ENCODE data around the gene DCDC2C.

Gene DCDC2C

DNA sequence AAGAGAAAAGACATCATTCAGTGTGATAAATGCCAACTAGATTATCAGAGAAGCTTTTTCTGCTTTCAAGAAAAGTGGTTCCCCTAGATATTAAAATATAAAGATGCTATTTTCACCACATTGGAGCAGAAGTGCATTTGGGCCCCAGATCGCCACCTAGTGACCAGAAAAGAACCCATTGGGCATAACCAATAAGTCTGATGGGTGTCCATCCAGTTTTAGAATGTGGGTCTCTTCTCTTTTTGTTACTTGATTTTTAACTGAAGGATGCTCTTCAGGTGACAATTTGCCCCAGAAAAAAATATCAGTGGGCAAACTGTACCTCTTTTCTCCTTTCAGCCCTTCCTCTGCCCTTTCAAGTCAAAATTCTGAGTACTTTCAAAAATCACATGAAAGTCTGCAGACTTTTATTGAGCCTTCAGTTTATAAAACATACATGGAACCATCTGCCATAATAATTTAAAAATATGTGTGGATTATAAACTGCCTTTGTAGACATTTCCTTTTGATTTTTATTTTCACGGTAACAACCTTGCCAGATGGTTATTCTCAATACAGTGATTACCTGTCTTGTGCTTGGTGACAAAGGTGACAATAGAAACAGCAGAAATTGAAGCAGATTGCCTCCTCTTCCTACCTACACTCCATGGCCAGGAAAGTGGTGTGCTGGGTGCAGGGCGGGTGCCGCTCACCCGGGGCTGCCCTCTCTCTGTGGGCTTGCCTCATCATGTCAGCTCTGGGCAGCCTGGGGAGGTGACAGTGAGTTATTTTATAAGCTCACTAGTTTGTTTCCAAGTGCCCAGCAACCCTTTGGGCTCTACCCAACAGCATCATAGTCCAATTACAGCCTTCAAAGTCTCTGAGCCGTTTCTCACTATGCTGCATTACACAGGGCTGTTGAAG is 124.5 kb downstream of the DCDC2C start:
- DNase-seq (ENCODE audit: low spot score), result no peak

DNA sequence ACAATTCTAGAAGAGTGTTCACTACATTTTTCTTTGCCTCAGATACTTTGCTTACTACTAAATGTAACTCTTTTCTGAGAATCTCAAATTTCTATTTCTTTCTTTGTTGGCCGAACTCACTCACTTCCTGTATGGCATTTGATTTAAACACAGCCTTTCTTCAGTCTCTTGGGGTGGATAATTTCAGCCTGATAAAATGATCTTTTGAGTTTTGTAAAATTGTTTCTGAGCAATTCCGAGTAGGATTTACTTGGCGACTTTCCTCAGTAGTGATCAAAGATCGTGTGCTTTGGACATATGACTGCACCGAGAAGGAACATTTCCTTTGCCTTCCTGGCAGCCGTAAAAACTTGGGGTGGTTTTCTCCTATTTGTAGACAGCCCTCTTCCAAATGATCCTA is 127.4 kb downstream of the DCDC2C start:
- DNase-seq (ENCODE audit: low spot score), result no peak

DNA sequence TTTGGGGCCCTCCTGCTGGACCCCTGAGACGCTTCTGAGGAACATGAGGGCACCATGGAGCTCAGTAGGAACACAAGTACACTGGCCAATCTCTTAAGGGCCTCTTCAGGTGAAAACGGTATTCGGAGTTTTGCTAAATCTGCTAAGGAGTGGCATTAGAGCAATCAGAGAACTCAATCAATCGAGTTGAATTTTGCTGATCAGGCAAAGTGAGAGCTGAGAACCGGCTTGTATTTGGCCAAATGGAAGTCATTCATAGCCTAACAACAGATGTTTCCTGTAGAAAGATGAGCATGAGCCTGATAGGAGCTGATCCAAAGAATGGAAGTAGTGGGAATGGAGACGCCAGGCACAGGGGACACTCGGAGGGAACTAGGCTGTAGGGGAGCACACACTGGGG is 133.7 kb downstream of the DCDC2C start:
- no peak for DNase-seq (ENCODE audit: low spot score)

DNA sequence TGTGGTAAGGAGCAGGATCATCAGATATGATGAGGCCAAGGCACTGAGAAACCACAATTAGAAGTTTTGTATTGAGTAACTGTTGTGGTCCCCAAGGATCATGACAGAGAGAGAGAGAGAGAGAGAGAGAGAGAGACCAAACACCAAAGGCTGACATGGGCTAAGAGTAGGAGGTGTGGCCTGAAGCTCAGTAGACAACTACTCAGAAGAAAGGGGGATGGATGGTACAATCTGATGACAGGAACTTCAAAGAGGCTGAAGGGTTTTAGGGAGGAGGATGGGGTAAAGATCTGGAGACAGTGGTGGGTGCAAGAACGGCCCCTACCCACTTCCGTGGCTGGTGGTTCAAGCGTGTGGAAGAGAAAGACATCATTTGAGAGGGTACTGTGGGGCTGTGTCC is 135.0 kb downstream of the DCDC2C start:
- DNase-seq (ENCODE audit: low spot score), result no peak

DNA sequence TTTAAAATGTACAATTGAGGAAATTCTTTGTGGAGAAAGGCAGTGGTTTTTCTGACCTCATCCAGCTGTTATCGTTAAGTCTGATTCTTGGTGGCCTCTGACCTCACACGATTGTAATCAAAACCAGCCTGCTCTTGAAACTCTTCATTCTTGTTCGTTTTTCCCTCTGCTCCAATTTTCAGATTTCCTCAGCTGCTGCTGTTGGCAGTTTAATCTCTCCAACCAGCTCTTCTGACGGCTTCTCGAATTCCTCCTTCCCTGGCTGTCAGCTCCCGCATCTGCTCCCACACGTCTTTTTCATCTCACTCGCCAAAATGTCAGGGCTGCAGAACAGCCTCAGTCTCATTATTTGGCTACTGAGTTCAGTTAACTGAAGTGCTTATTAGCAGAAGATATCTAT is 136.1 kb downstream of the DCDC2C start:
- DNase-seq (ENCODE audit: low spot score), result no peak

DNA sequence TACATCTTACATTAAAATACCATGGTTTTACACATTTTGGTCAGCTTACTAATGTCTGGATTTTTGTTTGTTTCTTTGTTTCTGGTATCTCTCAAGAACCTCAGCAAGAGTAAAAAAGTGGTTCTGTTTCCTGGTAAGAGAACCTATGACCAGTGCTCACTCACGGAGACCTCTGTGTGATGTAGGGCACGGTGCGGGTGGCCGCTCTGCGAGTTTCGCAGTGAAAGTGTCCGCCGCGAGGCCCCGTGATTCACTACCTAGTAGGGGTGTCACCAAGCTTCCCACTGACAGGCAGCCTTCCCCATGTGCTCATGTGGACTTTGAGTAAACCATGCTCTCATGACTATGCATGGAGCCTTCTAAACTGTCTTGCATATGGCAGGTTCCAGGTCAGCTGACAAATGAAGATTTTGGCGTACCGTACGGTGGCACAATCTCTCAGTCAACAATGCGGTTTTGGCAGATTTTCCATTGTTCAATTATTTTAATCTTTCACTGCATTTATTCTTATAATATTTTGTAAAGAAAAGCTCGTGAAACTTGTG is 137.3 kb downstream of the DCDC2C start:
- no peak for DNase-seq (ENCODE audit: low spot score)

DNA sequence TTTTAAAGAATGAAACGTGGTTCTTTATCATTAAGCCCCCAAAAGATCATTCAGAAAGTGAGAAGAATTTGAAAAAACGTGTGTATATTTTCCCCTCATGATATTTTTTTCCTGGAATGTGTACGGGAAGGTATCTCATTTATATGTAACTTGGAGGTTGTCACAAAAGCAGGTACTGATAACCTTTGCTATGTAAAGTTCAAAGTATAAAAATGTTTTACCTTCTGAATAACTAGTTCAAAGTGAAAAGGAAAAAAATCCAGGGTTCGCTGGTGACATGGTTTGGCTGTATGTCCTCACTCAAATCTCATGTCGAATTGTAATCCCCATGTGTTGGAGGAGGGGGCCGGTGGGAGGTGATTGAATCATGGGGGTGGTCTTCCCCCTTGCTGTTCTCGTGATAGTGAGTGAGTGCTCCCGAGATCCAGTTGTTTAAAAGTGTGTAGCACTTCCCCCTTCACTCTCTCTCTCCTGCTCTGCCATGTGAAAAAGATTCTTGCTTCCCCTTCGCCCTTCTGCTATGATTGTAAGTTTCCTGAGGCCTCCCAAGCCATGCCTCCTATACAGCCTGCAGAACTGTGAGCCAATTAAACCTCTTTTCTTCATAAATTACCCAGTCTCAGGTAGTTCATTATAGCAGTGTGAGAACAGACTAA is 144.2 kb downstream of the DCDC2C start:
- no peak for DNase-seq (ENCODE audit: low spot score)

DNA sequence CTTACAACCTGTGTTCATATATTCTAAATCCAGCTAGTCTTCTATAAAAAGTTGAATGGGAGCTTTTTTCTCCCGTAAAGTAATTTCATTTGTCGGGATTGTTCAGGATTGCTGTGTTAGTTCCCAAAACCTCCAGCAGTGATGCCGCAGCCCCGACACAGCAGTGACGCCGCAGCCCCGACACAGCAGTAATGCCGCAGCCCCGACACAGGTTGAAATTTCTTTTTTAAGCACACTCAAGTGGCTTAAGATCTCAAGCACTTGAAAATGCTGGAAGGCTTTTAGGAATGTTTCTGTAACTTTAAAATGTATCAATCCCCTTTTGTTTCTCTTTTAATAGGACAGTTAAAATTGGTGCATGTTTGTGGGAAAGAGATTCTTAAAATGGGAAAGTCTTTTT is 145.4 kb downstream of the DCDC2C start:
- DNase-seq (ENCODE audit: low spot score), result no peak

DNA sequence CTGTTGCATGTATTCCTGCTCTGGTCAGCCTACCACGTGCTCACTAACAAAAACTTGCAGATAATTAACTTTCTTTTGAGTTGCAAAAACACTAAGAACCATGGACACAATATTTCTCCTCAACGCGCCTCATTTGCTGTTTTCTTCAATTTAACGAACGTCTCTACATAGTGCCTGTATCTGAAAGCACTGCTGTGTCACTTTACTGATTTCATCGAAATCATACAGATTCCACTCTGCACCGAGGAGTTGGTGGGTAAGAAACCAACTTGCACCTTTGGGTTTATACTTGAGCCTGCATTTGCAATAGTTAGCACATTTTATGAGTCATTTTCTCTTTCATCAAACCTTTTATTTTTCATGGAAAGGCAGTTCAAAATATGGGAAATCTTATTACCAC is 145.8 kb downstream of the DCDC2C start:
- DNase-seq (ENCODE audit: low spot score), result no peak

DNA sequence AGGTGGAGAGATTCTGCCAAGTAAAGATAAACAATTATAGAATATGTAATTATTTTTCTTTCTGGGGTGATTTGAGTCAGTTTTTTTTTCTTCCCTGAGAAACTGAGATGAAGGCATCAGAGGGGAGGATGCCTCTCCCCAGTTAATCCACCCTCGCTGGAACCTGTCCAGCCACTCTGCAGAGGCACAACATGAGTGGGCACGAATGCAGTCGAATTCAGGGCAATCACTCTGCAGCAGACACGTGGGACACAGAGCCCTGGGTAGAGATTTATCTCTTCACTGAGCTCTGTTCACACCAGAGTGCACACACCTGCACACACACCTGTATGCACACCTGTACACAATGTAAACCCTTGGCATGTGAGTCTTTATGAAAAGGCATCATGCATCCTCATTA is 154.2 kb downstream of the DCDC2C start:
- DNase-seq (ENCODE audit: low spot score), result no peak

DNA sequence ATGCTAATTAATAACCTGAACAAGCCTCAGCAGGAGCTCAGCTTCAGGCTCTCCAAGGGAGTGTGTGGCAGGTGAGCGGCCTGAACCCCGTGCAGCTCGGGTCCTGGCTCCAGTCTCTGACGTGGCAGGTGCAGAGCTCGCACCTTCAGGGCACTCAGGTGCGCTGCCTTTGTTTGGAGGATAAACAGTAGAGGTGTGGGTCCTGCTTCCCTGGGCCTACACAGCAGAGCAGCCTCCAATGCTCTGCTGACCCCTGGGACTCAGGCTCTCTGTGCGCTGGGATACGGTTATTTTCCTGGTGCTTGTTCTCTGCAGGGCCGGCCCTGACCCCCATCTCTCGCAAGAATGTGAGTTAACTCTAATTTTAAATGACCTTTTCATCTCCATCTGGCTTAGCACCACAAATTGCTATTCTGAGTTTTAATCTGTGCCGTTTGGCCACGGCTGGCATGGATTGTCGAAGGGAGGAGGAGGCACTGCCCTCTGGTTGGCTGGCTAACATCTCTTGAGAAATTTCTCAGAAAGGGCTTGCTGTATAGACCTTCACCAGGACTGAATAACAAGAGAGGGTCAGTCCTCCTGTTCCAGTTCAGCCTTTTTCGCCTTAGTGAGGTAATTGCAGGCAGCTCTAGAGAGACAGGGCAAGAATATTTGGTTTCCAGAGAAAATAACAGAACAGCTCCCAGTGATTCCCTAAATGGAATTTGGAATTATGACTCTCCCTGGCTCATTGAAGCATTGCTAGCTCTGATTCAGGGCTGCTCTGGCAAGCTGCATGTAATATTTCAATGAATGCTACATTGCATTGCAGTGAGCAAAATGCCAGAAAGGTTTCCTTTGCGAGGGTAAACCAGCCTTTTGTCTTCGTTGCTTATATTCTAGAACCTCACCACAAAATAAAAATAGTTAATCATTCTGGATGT is 161.8 kb downstream of the DCDC2C start:
- DNase-seq (ENCODE audit: low spot score), result no peak

DNA sequence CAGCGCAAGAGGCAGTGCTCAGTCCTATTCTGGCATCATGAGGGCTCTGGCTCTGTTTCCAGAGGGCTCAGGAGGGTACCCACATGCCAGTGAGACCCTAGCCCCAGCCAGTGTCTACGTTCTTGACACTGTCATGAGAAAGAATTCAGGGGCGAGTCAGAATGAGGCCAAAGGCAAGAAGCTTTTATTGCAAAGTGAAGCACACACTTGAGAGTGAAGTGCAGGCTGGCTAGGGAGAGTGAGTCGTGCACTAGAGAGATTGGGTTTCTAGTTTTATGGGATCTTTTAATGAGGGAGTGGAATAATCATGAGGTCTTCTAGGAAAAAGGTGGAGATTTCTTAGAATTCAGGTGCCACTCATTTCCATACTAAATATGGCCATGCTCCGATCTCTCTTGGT is 164.1 kb downstream of the DCDC2C start:
- DNase-seq (ENCODE audit: low spot score), result no peak

DNA sequence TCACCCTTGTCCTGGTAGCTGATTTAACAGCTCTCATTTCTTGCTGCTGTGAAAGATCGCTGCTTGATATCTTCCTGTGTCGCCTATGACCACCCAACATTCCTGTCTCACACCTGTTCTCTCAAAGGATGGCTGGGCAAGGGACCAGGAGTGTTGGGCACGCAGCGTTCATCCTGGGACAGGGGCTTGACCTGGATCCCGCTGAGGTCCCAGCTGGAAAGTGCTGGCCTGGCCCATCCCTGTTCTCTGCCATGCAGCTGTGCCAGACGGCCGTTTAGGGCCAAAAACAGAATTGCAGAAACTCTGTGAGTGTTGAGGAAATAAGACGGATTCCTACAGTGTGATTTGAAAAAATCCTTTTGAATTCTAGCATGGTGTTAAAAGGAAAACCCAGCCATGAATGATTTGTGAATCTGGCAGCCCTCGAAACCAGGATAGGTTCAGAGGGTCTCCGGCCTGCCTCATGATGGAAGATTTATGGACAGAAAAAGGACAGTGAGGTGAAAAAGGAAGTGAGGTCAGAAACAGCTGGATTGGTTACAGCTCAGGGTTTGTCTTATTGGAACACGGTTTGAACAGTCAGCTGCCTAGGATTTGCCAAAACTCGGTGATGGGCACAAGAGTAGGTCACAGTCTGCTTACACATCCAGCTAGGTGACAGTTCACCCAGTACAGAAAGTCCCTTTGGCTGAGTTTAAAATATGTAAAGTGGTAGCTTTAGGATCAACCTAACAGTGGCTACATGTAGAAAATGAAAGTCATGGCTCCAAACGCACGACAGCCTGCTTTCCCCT is 164.8 kb downstream of the DCDC2C start:
- DNase-seq (ENCODE audit: low spot score), result no peak

DNA sequence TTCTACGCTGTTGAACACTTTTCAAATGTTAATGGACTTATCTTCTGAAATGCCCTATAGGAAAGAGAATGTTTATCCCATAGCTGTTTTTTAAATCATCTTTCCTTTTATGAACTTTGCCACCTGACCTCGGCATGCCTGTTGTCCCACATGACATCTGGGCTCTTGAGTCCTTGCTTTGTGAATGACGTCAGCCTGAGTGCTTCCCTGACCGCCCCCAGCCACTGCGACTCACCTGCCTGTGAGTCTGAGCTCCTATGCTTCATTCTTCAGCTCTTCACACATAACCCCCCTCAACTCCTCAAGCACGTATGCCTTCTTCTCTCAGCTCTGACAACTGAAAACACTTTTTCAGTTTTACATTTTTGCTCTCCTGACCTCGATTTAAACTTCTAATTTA is 166.8 kb downstream of the DCDC2C start:
- DNase-seq (ENCODE audit: low spot score), result no peak

DNA sequence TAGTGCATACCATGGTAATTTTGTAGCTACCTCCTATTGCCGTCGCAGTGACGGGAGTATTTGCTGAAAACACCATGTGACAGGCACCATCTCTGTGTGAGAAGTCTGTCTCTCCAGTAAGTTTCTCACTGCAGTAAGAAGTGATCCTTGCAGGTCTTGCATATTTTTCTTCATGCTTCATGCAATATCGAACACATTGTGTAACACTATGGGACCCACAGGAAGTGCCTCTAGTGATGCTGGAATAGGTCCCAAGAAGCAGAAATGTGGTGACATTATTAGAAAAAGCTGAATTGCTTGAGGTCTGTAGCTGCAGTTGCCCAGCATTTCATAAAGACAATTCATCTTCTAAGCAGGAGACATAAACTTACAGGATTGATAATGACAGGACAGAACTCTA is 167.6 kb downstream of the DCDC2C start:
- DNase-seq (ENCODE audit: low spot score), result no peak

DNA sequence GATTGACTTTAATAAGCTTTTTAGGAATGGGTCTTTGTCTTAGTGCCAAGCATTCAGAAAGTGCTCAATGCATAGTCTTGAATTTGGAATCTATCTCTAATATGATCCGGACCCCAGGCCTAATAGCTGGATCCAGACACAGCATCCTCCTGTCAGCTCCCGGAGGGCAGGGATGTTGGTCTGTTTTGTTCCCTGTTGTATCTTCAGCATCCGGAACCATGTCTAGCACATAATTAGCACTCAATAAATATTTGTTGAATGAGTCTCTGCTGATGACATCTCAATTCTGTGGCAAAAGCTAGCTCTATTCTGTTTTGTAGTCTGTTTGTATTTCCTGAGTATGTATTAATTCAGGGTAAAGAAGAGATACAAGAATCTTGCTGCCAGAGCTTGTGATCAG is 169.1 kb downstream of the DCDC2C start:
- no peak for DNase-seq (ENCODE audit: low spot score)

DNA sequence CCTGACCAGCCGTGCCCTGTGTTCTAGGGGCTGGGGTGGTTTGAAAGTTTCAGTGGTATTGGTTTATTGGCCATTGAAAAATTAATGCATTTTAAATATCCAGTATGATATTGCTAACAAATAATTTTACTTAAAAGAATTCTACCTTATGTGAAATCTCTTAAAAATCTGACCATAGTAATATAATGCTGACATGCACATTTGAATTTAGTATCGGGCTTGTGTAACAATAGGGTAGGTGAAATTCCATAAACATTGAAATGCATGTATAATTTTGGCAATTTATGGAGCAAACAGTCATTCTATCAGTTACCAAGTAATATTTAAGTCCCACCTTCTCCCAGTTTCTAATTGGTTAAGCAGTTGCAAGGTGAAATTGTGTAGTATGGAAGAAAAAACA is 170.5 kb downstream of the DCDC2C start:
- no peak for DNase-seq (ENCODE audit: low spot score)

DNA sequence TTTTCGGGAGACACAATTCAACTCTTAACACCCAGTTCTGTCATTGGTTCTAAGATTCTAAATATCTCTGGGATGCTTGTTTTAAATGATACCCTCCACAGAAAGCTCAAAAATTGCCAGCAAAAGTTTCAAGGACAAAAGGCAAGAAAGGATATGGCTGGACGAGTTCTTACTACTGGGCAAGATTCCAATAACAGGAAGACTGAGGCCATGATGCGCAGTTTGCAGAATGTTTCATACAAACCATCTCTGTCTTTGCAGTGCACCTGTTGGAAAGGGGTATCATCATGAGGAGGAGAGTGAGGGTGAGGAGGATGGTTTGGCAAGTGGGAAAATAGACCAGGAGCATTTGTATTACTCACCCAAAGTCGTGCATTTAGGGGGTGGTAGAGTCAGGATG is 172.8 kb downstream of the DCDC2C start:
- DNase-seq (ENCODE audit: low spot score), result no peak

DNA sequence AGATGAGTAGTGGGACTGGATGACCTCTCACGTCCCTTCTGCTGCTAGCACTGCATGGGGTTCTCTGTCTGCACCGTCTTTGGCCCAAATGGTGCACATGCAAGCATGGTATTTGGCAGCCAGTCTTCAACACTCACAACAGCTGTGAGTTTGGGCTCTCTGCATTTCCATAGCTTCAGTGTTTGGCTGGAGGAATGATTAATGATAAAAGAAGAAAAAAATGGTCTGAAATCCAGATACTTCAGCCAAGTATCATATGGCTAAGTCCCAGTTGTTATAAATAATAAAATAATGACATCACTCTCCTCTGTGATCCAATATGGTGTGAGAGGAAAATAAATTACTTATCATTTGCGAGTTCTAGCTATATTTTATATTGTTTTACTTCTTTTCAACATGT is 173.3 kb downstream of the DCDC2C start:
- no peak for DNase-seq (ENCODE audit: low spot score)

DNA sequence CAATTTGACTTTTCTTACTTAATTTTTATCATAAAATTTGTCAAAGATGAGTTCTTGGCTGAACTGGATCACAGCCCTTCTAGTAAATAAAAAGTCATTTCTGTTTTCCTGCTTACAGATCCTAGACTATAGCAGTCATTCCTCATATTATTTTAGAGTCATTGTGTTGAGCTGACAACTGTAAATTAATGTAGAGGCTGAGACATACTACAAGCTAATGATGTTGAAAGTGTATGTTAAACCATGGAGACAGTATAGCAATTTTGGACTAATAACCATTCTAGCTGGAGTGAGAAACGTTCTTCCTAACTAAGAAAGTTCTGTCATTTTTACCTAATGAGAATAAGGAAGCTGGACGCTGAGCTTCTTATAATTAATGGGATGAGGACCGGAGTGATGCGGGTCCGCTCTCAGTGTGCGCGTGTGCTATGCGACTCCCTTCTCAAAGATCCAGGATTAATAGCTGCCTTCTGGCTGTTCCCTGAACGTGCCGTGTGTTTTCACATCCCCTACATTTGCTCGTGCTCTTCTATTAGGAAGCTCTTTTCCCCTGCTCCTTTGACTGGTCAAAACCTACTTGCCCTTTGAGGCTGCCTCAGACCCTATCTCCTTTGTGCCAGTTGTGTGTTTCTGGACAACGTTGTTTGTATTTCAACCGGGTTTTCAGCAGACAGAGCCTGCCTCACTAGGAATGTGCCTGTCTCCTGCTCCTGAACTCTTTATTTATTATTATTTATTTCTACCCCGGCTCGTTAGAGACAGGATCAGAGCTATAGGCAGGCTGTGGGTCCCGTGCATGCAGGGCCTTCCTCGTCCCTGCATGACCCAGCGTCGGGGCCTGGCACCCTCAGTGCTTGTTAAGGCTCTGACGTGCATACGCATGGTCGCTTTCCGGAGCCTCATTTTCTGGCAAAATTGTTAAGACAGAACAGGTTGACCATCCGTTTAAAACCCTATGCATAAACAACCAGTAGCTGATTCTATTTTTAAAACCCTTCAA is 182.6 kb downstream of the DCDC2C start:
- DNase-seq (ENCODE audit: low spot score), result no peak
